Measurements from ENCODE around the gene GNRHR.

GNRHR gene

GRCh38 chr4:67700116-67700737, 54.0 kb downstream of the GNRHR start:
- no peak for DNase-seq (ENCODE audit: low read depth)

DNA sequence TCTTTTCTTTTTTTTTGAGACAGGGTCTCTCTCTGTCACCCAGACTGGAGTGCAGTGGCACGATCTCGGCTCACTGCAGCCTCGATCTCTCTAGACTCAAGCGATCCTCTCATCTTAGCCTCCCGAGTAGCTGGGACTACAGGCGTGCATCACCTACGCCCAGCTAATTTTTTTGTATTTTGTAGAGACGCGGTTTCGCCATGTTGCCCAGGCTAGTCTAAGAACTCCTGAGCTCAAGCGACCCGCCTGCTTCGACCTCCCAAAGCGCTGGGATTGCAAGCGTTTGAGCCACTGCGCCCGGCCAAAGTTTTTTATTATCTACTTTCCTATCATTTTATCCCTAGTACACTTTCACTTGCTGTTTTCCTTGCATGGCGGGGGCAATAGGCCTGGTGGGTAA, 54.6 kb downstream of the GNRHR start:
- DNase-seq (ENCODE audit: low read depth) = no peak

- DNase-seq (ENCODE audit: low read depth) = no peak
These were observed 56.1 kb downstream of the GNRHR start for GRCh38 chr4:67697860-67698687.

DNA sequence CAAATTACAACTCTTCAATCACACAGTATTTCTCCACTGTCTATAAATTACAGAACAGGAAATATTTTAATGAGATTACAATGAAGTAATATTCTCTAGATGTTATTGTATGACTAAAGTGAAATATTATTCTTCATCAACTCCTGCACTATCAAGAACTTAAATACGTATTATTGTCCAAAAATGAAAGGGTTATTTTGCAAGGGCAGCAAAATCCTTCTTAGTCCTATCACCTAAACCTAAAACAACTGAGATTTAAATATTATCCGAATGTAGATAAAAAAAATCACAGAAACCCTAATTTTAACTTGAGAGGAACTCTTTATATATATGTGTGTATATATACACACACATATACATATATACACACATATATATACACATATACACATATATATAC, 58.1 kb downstream of the GNRHR start:
- DNase-seq (ENCODE audit: low read depth) = no peak

GRCh38 chr4:67694662-67695061, 59.5 kb downstream of the GNRHR start:
- no peak for DNase-seq (ENCODE audit: low read depth)

- DNase-seq (ENCODE audit: low read depth) = no peak
These were observed 62.9 kb downstream of the GNRHR start for GRCh38 chr4:67691328-67691727.

Data from stimulated activated CD8-positive, alpha-beta memory T cell treated with anti-CD3 and anti-CD28 coated beads, Interleukin-15, amount 100 ng/mL, for 1 hour (primary cell).